GM12878 (cell line): ENCODE results near the gene SFI1. TPM values are rescaled to one million over a fixed set of nuclear protein-coding genes. Genes with fewer than 3 reads are reported as not detected.
"Not testable (repeated sequence)": the region's sequence is repeated elsewhere in the genome, so short reads cannot be mapped to it uniquely, and the experiment has no call there.

Experiments used
- ATAC-seq: fragments of 200-7000 bp; cut with Tn5 transposase; 3 replicates; pipeline ENCODE4 v1.9.1; 2020; ENCODE audit warnings: mild to moderate bottlenecking, moderate library complexity
- BruUV-seq: library from RNA; stranded (reverse); fragments of 400-500 nt; replicated peaks from 2 replicates; lab custom pipeline; 2021; lab: Mats Ljungman, UMichigan
- CTCF ChIA-PET: fragments of 300-600 bp; sonication (Branson Sonifier 250); formaldehyde crosslinking; extraction: SDS; loops from one replicate; lab custom pipeline; 2021; ENCODE audit warnings: inconsistent platforms; lab: Yijun Ruan, JAX
- POLR2A ChIA-PET: fragments of 350-600 bp; formaldehyde crosslinking; extraction: SDS; loops from one replicate; lab custom pipeline; 2021; ENCODE audit warnings: inconsistent platforms; lab: Charles Lee
- RAD21 ChIA-PET: fragments of 300-600 bp; sonication (Branson Sonifier 250); formaldehyde crosslinking; loops from one replicate; lab custom pipeline; 2023; ENCODE audit warnings: antibody characterized with exemption; ENCODE audit not compliant: unreplicated experiment; lab: Charles Lee
- SMC1A ChIA-PET: fragments of 300-600 bp; sonication (Branson Sonifier 250); formaldehyde crosslinking; loops from one replicate; lab custom pipeline; 2023; ENCODE audit not compliant: unreplicated experiment, uncharacterized antibody; lab: Charles Lee
- DNase-seq: peaks from one replicate; pipeline ENCODE4 v3.0.0-alpha.2; 2011; ENCODE audit warnings: low read depth, low spot score
- FAIRE-seq: peaks from 3 replicates; lab custom pipeline; 2011; peaks lifted over from hg19 to GRCh38; lab: Jason Lieb, UNC
- H2AFZ ChIP-seq: 2 replicates; pipeline ENCODE4 v1.6.0; 2011; ENCODE audit warnings: low read depth, low read length, control low read depth; ENCODE audit not compliant: control insufficient read depth
- H3K27ac ChIP-seq: 2 replicates; pipeline ENCODE4 v1.5.1; 2011; ENCODE audit warnings: control low read depth; ENCODE audit not compliant: control insufficient read depth, insufficient read depth
- H3K27me3 ChIP-seq, 2 experiments: replicated peaks in 1 of 2; 2 replicates each; pipeline versions ENCODE4 v1.6.0 to v1.6.1; 2011; ENCODE audit warnings: low read length in 1 of 2; ENCODE audit not compliant: control insufficient read depth in 2 of 2, insufficient read depth in 2 of 2
- H3K36me3 ChIP-seq, 2 experiments: 2 replicates each; pipeline ENCODE4 v1.5.1; 2011; ENCODE audit warnings: low read length in 1 of 2; ENCODE audit not compliant: control insufficient read depth in 2 of 2, insufficient read depth in 2 of 2
- H3K4me1 ChIP-seq: 2 replicates; pipeline ENCODE4 v1.6.1; 2011; ENCODE audit warnings: mild to moderate bottlenecking, low read length, moderate library complexity, mixed read lengths; ENCODE audit not compliant: control insufficient read depth, insufficient read depth
- H3K4me2 ChIP-seq: 2 replicates; pipeline ENCODE4 v1.6.0; 2011; ENCODE audit warnings: control low read depth; ENCODE audit not compliant: control insufficient read depth, insufficient read depth
- H3K4me3 ChIP-seq: fragments of 200-600 bp; sonication (generic); 2 replicates; pipeline ENCODE4 v1.5.1; 2016
- H3K79me2 ChIP-seq: 2 replicates; pipeline ENCODE4 v1.6.0; 2011; ENCODE audit warnings: low read length; ENCODE audit not compliant: control insufficient read depth, insufficient read depth
- H3K9ac ChIP-seq: 2 replicates; pipeline ENCODE4 v1.8.0; 2011; ENCODE audit warnings: low read length, control low read depth, mixed read lengths; ENCODE audit not compliant: control insufficient read depth, insufficient read depth
- H3K9me3 ChIP-seq: replicated peaks from 3 replicates; pipeline ENCODE4 v1.5.1; 2011; ENCODE audit warnings: mild to moderate bottlenecking, low read length; ENCODE audit not compliant: control insufficient read depth, insufficient read depth
- H4K20me1 ChIP-seq: 2 replicates; pipeline ENCODE4 v1.6.0; 2011; ENCODE audit not compliant: control insufficient read depth, insufficient read depth
- CHD1 ChIP-seq: IDR thresholded peaks from 2 replicates; pipeline ENCODE4 v1.6.1; 2012; ENCODE audit warnings: low read depth, low read length, improper control_type of control experiment
- CREB1 ChIP-seq: IDR thresholded peaks from 2 replicates; pipeline ENCODE4 v1.6.1; 2012; ENCODE audit warnings: low read depth, mild to moderate bottlenecking, inconsistent platforms
- HSF1 ChIP-seq: fragments of 150-350 bp; IDR thresholded peaks from 2 replicates; pipeline ENCODE4 v1.6.1; 2014; ENCODE audit warnings: mild to moderate bottlenecking, low read depth, low read length
- IRF3 ChIP-seq: fragments of 450-650 bp; IDR thresholded peaks from 2 replicates; pipeline ENCODE4 v1.6.1; 2014; ENCODE audit warnings: mild to moderate bottlenecking
- KAT2A ChIP-seq: conservative IDR thresholded peaks from 2 replicates; pipeline ENCODE4 v1.6.1; 2011; ENCODE audit warnings: low read depth, low read length; ENCODE audit not compliant: control insufficient read depth
- MYC ChIP-seq: IDR thresholded peaks from 2 replicates; pipeline ENCODE4 v1.6.1; 2011; ENCODE audit warnings: mild to moderate bottlenecking, low read length, moderate library complexity, inconsistent platforms; ENCODE audit not compliant: insufficient read depth, insufficient replicate concordance, insufficient read length, severe bottlenecking
- NFYB ChIP-seq: IDR thresholded peaks from 2 replicates; pipeline ENCODE4 v1.6.1; 2011; ENCODE audit warnings: low read depth, mild to moderate bottlenecking, low read length, improper control_type of control experiment, moderate library complexity; ENCODE audit not compliant: insufficient read depth
- RELB ChIP-seq: fragments of 450-650 bp; IDR thresholded peaks from 2 replicates; pipeline ENCODE4 v1.6.1; 2017; ENCODE audit warnings: low read depth, mild to moderate bottlenecking, moderate library complexity
- SREBF2 ChIP-seq: IDR thresholded peaks from 2 replicates; pipeline ENCODE4 v1.6.1; 2012; ENCODE audit warnings: mild to moderate bottlenecking, low read length
- TCF3 ChIP-seq: IDR thresholded peaks from 2 replicates; pipeline ENCODE4 v1.6.1; 2012; ENCODE audit warnings: low read depth, mild to moderate bottlenecking, low read length, borderline replicate concordance; ENCODE audit not compliant: insufficient read depth
- WRNIP1 ChIP-seq: IDR thresholded peaks from 2 replicates; pipeline ENCODE4 v1.6.1; 2011; ENCODE audit warnings: low read depth, low read length, improper control_type of control experiment, borderline replicate concordance
- ZNF274 ChIP-seq: IDR thresholded peaks from one replicate; pipeline ENCODE4 v1.8.0; 2011; ENCODE audit not compliant: insufficient read length, insufficient read depth
- WGBS: methylation state at CpG from one replicate; pipeline ENCODE4 v1.1.6; 2016; ENCODE audit warnings: low lambda C conversion rate; ENCODE audit not compliant: insufficient replicate concordance, insufficient coverage; ENCODE audit errors: missing lambda C conversion rate; 5-methylcytosine and 5-hydroxymethylcytosine counted together
- in situ Hi-C: fragments of 300-500 bp; cut with MboI; formaldehyde crosslinking; loops from 9 replicates; pipeline ENCODE4 v1.14.3; 2018; ENCODE audit warnings: mixed read lengths
- intact Hi-C: fragments of 100-400 bp; cut with micrococcal nuclease; formaldehyde crosslinking; loops from one replicate; pipeline ENCODE4 v1.14.2; 2022; ENCODE audit not compliant: unreplicated experiment
- polyA plus RNA-seq, 11 experiments: library from polyadenylated mRNA; depleted of rRNA in 4 of 11; unstranded in 6 of 11; stranded (reverse) in 5 of 11; fragments of >200 nt; fragmentation: Nextera tagmentation in 4 of 11; fragmentation: Illumina TruSeq in 1 of 11; extraction: Ambion mirVana in 4 of 11; extraction: Trizol in 1 of 11; gene quantifications; 1 replicate in 1 of 11; 2 replicates in 10 of 11; pipeline versions ENCODE4 v1.2.1 to v1.2.3, GENCODE V29; 2011 to 2016; ENCODE audit warnings: inconsistent platforms in 2 of 11, missing spikeins in 2 of 11, low read depth in 1 of 11
- total RNA-seq, 4 experiments: library from RNA; depleted of rRNA in 3 of 4; stranded (reverse); fragments of >200 nt in 3 of 4; fragmentation: Illumina TruSeq in 1 of 4; extraction: Trizol in 1 of 4; gene quantifications; 2 replicates each; pipeline versions ENCODE4 v1.2.1 to v1.2.3, GENCODE V29; 2013 to 2021

SFI1 gene
- total and polyA plus RNA-seq, 10 of the 15 experiments (the other 5 are each of a cell fraction or from before 2014, with no cell fraction given): 6.3 to 70.1 (median 30.4) TPM

- FAIRE-seq, BruUV-seq, H2AFZ ChIP-seq, ATAC-seq, H4K20me1 ChIP-seq, DNase-seq, H3K27me3 ChIP-seq, H3K27ac ChIP-seq, H3K4me3 ChIP-seq, H3K9ac ChIP-seq, intact Hi-C loops, H3K4me2 ChIP-seq, in situ Hi-C loops, H3K9me3 ChIP-seq, H3K4me1 ChIP-seq: not testable (repeated sequence)
- POLR2A ChIA-PET: interaction anchor here (0.9 kb wide), 1 partner anchor 49 kb away, joined by 5 read pairs; no protein-coding TSS in a partner anchor
- Histone ChIP-seq H3K36me3 (peaks cover 0 to 12% of the 10 kb centered on the region in 2 experiments; a peak in 1 of 4 replicates), H3K79me2 (peaks cover 17% of the 10 kb centered on the region)
- SMC1A ChIA-PET: interaction anchor here (0.8 to 1.7 kb wide), 2 partner anchors 30 to 65 kb away, joined by 3 read pairs; no protein-coding TSS in a partner anchor
- RAD21 ChIA-PET: interaction anchor here (1.0 kb wide), 1 partner anchor 54 kb away, joined by 3 read pairs; no protein-coding TSS in a partner anchor
- CTCF ChIA-PET: interaction anchor here (1.0 to 1.2 kb wide), 2 partner anchors 37 to 49 kb away, joined by 3 read pairs; no protein-coding TSS in a partner anchor
Measured at GRCh38 chr22:31507517-31507916, 11.2 kb downstream of the SFI1 start.

DNA sequence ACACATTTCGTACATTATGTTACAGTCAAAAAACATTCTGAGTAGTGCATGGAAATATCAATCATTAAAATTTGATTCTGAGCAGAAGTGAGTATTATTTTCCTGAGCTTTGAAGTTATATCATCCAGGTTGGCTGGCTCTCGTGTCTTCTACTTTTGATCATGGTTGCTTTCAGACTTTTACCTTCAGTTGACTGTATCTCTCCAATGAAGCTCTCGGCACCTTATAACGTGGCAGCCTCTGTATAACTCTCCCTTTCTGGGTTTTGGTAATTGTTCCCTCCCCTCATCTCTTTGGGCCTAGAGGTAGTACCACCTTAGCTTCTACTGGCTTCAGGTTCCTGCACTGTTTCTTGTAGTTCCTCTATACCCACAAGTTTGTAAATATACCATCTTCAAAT, 12.2 kb downstream of the SFI1 start:
- no peaks in the 10 kb centered on the region for H3K27me3 ChIP-seq
- H3K79me2 ChIP-seq: peaks cover 15% of the 10 kb centered on the region
- ChIA-PET CTCF (interaction anchor here (1.0 to 1.4 kb wide), 3 partner anchors 12 to 48 kb away, joined by 3 to 4 read pairs (median 3); no protein-coding TSS in a partner anchor), RAD21 (no interaction called here), POLR2A (interaction anchor here (0.5 kb wide), 1 partner anchor 16 kb away, joined by 3 read pairs; no protein-coding TSS in a partner anchor), SMC1A (interaction anchor here (0.6 kb wide), 1 partner anchor 26 kb away, joined by 3 read pairs; no protein-coding TSS in a partner anchor)
- no peak for DNase-seq
- H3K4me1 ChIP-seq: no peaks in the 10 kb centered on the region
- no peaks in the 10 kb centered on the region; the same call in 1 of the 3 replicates for H3K9me3 ChIP-seq
- H3K4me2 ChIP-seq: no peak overlapping the region
- intact Hi-C loops (no loop called here), in situ Hi-C loops (no loop called here)
- ATAC-seq: no peak
- H3K27ac ChIP-seq: no peak overlapping the region
- peaks cover 0 to 12% of the 10 kb centered on the region in 2 experiments; a peak in 1 of 4 replicates for H3K36me3 ChIP-seq
- FAIRE-seq: no peak
- H2AFZ ChIP-seq: no peak overlapping the region
- no TSS peak for BruUV-seq
- no peak overlapping the region for H3K4me3 ChIP-seq
- WGBS: 97% methylated on average over 4 of the region's 4 CpGs
- no peaks in the 10 kb centered on the region for H4K20me1 ChIP-seq
- no peak overlapping the region for H3K9ac ChIP-seq
- TF ChIP-seq CREB1 (no peak), TCF3 (no peak), KAT2A (no peak), ZNF274 (no peak), NFYB (no peak), WRNIP1 (no peak), IRF3 (no peak), CHD1 (no peak), MYC (no peak), SREBF2 (no peak), HSF1 (no peak), RELB (no peak)
